GM11168 (cell line): ENCODE results near the gene GLYATL3.
"Not testable (repeated sequence)": the region's sequence is repeated elsewhere in the genome, so short reads cannot be mapped to it uniquely, and the experiment has no call there.

Experiments
- in situ Hi-C: fragments of 300-500 bp; cut with MboI; formaldehyde crosslinking; loops from one replicate; pipeline ENCODE4 v1.12.0; 2022; ENCODE audit warnings: low sequenced_read_pairs; ENCODE audit not compliant: unreplicated experiment

The GLYATL3 gene

DNA sequence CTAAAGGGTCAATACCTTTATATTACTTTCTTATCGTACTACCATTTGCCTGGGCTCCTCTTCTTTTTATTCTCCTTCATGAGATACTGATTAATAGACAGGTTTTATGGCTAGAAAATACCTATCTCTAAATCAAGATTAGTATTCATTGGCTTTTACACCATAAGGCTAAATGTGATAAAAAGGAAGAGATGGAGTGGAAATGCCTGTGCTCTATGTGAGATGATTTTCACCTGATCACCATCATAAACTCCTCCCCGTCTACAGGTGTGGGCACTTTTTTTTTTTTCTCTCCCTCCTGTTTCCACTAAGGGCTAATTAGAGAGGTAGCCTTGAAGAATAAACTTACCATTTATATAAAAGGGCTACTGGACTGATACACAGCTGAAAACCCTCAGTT is at the start of gene GLYATL3:
TSS of gene GLYATL3 (plus strand) at position 301 of the 400 bp plus-strand sequence. CDS start 12,068 bp downstream, outside the sequence.
- in situ Hi-C loops = no loop called here

DNA sequence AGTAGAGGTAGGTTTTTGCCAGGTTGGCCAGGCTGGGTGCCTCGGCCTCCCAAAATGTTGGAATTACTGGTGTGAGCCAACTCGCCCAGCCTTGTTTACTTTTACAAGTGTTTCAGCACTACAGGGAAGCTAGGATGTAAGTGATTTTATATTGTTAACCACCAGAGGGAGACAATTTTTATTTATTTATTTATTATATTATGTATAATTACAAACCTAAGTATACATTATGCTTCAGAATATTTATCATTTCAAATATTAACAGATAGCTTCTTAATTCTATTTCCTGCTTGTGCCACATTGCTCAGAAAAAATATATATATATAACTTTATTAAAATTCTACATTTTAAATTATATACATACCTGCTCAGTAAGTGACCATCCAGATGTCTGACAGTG is 46.5 kb upstream of the GLYATL3 start:
- in situ Hi-C loops = no loop called here

DNA sequence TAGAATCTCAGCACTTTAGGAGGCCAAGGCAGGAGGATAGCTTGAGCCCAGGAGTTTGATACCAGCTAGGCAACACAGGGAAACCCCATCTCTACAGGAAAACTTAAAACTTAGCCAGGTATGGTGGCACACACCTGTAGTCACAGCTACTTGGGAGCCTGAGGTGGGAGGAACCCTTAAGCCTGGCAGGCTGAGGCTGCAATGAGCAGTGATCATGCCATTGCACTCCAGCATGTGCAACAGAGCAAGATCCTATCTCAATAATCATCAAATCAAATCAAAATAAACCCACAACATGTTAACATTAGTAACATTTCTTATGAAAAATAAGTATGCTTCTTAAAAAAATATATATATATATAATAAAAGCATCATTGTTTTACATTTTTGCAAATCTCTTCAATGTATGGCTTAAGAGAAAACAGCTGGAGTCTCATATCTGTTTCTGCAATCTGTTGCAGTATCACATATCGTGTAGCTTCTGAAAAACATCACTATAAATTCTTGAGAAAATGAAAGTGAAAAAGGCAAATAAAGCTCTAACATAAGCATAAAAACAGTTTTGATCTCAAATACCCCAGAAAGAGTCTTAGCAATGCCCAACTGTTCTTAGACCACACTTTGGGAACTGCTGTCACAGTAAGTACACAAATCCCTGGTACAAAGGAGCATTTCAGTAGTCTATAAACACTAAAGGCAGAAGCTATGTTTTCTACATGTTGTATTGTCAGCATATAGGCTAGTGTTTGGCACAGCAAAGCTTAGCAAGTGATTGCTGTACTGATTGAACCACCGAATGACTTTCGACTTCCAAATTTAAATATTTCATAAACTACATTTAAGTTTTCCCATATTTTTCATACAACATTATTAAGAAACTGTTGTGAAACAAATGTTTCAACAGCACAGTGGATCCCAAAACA is 44.7 kb upstream of the GLYATL3 start:
- in situ Hi-C loops = no loop called here

DNA sequence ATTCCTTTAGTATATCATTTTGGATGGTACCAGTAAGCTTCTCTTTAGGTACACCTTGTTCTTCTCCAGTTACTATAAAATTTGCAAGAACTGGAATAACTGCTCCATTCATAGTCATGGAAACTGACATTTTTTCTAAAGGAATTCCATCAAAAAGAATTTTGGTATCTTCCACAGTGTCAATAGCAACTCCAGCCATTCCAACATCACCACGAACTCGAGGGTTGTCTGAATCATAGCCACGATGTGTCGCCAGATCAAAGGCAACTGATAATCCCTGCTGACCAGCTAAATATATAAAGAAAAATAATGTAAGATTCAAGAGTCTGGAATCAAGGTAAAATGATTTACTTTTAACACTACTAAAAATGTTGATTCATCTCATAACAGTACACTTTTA is 42.0 kb upstream of the GLYATL3 start:
- in situ Hi-C loops = no loop called here

DNA sequence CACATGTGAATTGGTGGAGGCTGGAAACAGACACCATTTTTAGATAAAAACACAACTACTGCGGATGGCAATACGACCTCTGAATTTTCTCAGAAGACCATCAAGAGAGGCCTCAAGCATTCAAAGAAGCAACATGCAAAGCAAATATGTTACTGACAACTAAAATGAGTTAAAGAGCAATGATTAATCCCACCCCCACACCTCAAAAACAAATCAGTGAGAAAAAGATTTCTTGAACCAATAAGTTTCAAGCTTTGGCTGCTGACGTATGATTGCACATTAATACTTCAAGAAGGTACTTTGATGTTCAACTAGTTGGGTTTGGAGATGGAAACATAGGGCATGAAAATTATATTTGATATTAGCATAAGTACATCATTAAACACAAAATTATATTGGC is 37.7 kb upstream of the GLYATL3 start:
- in situ Hi-C loops = no loop called here

DNA sequence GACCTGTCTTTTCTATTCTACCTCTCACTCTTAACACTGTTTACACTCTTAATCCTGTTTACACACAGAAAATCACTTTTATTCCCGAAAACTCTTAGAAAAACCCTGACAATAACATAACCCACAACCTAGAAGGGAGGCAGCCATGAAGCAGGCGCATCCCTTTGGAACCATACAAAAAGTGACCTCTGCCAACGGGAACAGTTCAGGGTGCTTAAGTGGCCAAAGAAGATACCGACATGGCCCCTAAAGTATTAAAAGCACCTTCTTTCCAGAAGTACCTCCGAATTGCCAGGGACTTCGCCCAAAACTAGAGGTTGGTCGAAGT is 37.2 kb upstream of the GLYATL3 start:
- in situ Hi-C loops = no loop called here

DNA sequence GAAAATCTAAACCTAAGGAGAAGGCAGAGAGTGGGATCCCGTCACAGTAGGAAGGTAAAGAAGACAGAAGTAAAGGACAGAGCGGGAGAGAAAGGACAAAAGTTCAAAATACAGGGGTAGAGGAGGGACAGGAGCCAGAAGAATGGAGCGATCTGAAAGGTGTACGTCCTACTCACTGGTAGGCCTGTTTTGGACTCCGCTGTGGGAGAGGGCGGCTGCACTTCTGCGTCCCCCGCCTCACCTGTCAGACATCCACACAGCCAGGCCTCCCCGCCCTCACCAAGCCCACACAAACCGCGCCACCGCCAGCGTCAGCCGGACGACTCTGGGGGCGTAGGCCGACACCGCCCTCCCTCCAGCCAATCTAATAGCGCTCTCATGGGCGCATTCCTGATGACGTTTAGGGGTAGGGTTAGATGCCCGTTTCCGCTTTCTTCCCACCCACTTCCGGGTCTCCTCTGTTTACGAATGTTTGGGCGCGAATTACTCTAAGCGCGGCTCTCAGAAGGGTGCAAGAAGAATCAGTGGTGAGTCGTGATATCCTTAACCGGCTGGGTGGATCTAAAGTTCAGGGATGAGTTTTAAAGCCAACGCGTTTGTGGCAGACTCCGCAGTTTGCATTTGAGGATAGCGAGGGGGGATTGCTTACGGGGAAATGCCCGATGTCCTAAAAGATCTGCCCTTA is 36.7 kb upstream of the GLYATL3 start, which contains the start of the genes CENPQ and MMUT:
TSS of gene CENPQ (plus strand) at position 444 of the 685 bp plus-strand sequence. CDS start 6,807 bp downstream, outside the sequence.
TSS of gene MMUT (minus strand) at position 327 of the 685 bp plus-strand sequence. CDS start 3,787 bp downstream, outside the sequence.
- in situ Hi-C loops = no loop called here

DNA sequence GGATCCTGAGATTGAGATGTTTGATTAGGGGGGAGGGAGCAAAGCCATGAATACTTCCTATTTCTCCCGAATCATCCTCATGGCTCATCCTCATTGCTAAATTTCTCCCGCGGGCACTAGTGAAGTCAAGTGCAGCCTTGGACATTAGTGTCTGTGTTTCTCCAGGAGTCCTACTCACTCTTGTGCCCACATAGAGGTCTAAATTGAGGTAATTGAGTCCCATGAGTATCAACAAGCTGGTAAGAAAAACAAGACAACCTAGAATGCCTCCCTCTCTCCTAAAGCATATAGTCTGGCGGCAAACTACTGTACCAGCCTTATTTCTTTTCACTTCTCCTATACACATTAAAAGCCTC is 36.1 kb upstream of the GLYATL3 start:
- in situ Hi-C loops = no loop called here

DNA sequence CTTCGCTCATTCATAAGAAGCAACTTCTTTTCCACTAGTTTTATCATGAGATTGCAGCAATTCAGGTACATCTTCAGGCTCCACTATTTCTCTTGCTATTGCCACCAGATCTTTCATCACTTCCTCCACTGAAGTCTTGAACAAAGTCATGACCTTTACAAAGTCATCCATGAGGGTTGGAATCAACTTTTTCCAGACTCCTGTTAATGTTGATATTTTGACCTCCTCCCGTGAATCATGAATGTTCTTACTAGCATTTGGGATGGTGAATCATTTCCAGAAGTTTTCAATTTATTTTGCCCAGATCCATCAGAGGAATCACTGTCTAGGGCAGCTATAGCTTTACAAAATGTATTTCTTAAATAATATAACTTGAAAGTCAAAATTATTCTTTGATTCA is 35.0 kb upstream of the GLYATL3 start:
- in situ Hi-C loops = no loop called here

DNA sequence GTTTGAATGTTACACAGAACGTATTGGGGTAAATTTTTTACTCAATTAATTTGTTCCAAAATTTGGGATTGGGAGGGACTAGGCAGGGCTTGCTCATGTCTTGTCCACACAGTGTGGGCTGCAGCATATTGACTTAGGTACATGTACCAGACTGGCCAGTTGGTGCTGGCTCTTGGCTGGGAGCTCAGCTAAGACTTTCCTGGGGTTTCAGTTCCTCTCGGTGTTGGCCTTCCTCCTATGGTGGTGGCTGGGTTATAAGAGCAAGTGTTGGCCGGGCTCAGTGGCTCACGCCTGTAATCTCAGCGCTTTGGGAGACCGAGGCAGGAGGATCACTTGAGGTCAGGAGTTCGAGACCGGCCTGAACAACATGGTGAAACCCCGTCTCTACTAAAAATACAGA is 31.7 kb upstream of the GLYATL3 start:
- in situ Hi-C loops = no loop called here

DNA sequence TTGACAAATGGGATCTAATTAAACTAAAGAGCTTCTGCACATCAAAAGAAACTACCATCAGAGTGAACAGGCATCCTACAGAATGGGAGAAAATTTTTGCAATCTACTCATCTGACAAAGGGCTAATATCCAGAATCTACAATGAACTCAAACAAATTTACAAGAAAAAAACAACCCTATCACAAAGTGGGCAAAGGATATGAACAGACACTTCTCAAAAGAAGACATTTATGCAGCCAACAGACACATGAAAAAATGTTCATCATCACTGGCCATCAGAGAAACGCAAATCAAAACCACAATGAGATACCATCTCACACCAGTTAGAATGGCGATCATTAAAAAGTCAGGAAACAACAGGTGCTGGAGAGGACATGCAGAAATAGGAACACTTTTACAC is 23.2 kb upstream of the GLYATL3 start:
- in situ Hi-C loops = not testable (repeated sequence)

DNA sequence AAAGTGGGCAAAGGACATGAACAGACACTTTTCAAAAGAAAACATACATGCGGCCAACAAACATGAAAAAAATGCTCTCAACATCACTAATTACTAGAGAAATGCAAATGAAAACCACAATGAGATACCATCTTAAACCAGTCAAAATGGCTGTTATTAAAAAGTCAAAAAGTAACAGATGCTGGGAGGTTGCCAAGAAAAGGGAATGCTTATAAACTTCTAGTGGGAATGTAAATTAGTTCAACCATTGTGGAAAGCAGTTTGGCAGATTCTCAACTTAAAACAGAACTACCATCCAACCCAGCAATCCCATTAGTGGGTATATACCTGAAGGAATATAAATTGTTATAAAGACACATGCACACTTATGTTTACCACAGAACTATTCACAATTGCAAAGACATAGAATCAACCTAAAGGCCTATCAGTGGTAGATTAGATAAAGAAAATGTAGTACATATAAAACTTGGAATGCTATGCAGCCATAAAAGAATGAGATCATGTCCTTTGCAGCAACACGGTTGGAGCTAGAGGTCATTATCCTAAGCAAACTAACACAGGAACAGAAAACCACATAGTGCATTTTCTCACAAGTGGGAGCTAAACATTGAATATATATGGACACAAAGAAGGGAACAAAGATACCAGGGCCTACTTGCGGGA is 20.3 kb upstream of the GLYATL3 start:
- in situ Hi-C loops = no loop called here

DNA sequence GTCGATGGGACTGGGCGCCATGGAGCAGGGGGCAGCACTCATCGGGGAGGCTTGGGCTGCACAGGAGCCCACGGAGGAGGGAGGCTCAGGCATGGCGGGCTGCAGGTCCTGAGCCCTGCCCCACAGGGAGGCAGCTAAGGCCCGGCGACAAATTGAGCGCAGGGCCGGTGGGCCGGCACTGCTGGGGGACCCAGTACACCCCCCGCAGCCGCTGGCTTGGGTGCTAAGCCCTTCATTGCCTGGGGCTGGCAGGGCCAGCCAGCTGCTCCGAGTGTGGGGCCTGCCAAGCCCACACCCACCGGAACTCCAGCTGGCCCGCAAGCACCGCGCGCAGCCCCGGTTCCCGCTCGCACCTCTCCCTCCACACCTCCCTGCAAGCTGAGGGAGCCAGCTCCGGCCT is 17.9 kb upstream of the GLYATL3 start:
- in situ Hi-C loops = not testable (repeated sequence)

DNA sequence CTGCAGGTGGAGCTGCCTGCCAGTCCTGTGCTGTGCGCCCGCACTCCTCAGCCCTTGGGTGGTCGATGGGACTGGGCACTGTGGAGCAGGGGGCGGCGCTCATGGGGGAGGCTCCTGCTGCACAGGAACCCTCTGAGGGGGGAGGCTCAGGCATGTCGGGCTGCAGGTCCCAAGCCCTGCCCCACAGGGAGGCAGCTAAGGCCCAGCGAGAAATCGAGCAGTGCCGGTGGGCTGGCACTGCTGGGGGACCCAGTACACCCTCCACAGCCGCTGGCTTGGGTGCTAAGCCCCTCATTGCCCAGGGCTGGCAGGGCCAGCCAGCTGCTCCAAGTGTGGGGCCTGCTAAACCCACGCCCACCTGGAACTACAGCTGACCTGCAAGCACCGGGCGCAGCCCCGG is 16.3 kb upstream of the GLYATL3 start:
- in situ Hi-C loops = not testable (repeated sequence)

DNA sequence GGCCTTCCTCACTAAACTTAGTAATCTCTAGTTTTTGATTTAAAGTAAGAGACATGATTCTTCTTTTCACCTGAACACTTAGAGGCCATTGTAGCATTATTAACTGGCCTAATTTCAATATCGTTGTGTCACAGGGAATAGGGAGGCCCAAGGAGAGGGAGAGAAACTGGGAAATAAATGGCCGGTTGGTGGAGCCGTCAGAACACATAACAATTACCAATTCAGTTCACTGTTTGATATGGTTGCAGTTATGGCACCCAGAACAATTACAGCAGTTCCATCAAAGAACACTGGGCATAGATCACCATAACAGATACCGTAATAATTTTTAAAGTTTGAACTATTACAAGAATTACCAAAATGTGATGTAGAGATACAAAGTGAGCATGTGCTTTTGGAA is 9.1 kb upstream of the GLYATL3 start:
- in situ Hi-C loops = no loop called here

DNA sequence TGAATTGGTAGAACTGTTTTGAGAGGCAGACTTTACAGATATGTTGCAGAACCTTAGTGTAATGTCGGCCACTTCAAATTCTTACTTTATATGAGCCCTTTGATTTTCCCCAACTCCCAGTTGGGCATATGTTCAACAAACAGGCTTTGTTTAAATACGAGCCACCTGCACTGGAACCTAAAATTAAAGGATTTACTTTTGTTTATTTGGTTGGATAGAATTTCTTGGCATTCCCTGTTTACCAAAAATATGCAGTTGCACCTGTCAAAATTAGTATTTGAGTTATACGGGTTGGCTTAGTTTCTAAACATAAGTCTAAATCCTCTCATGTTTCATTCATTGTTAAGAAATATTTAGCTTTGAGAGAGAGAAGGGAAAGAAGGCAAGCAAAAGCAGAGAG is 2.4 kb upstream of the GLYATL3 start:
- in situ Hi-C loops = no loop called here

DNA sequence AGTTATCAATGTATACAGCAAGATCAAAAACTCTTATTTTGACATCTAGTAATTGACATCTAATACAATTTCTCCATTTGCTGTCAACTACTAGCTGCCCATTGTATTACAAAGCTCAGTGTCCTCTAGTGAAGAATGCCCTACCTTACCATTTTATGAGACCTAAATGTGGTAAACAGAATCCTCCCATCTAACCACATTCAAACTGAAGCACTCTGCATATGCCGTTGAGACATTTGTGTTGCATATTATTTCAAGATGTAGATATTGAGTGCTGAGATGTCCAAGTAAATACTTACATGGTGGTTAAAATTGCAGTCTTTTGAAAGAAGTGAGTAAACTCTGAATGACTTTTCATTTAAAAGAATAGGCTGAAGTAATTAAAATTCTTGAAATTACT is 597 bp upstream of the GLYATL3 start:
- in situ Hi-C loops = no loop called here

DNA sequence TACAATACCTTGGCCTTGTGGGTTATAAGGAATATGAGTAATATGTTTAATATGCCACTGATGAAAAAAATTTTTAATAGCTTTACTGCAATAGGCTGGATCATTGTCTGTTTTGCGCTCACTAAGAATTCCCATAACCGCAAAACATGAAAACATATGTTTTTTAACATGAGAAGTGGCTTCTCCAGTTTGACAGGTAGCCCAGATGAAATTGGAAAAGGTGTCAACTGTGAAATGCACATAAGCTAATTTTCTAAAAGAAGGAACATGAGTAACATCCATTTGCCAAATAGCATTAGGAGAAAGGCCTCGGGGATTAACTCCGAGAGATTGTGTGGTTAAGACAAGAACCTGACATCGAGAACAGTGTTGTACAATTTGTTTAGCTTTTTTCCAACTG is 4.9 kb downstream of the GLYATL3 start:
- in situ Hi-C loops = no loop called here

DNA sequence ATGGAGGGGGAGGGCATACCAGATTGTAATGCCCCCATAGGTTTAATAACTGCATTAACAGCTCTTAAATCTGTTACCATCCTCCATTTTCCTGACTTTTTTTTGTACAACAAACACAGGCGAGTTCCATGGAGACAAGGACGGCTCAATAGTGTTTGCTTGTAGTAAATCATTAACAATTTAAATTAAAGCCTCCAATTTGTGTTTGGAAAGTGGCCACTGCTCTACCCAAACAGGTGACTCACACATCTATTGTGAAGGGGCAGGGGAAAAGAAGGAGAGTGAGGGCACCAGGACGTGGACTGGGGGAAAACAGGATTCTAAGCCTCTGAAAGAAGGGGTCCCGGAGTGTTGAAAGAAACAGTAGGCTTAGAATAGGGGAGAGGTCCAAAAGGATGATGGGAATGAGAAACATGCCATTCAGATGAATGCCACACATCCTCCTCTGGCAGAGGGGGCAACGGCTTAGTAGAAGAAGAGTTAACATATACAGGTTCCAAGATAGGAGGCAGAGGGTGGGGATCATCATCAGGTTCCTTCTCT is 6.9 kb downstream of the GLYATL3 start:
- in situ Hi-C loops = no loop called here

DNA sequence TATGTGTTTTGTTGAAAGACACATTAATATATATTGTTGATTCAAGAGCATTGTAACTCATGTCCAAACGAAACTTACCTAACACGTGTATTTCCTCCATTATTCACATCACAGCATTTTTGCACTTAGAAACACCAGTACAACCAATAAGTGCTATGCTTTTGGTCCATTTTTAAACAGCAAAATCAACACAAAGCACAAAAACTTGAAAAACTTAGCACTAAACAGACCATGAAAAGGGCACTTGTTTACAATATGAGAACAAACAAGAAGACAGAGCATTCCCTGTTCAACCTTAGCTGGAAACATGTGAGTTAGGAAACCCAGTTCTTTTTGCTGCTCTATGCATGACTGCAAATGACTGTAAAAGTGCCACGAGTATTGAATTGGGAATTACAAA is 9.6 kb downstream of the GLYATL3 start:
- in situ Hi-C loops = no loop called here
